GM21737 (cell line): Measurements from ENCODE around the gene CHMP1B.
"Not testable (repeated sequence)": the region's sequence is repeated elsewhere in the genome, so short reads cannot be mapped to it uniquely, and the experiment has no call there.

ENCODE experiments used
- ATAC-seq: cut with Tn5 transposase; IDR thresholded peaks from one replicate; pipeline ENCODE4 v1.9.1; 2021; ENCODE audit warnings: mild to moderate bottlenecking, moderate library complexity; ENCODE audit not compliant: unreplicated experiment

CHMP1B gene

GRCh38 chr18:11866764-11867163, 15.6 kb downstream of the CHMP1B start:
- ATAC-seq, result no peak

DNA sequence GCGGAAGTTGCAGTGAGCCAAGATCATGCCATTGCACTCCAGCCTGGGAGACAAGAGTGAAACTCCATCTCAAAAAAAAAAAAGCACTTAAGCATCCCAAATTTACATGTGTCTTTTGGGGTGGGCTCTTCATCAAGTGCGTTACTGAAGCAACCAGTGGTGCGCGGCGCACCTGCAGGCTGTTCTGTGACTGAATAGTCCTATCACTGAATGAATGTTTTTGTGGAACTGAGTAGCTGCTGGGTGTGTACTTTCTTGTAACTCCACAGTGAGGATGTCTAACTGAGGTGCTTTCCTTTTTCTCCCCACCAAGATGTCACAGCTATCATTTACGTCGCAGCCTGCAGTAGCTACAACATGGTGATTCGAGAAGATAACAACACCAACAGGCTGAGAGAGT, 17.0 kb downstream of the CHMP1B start:
- ATAC-seq, result no peak

GRCh38 chr18:11871501-11871900, 20.3 kb downstream of the CHMP1B start:
- no peak for ATAC-seq

DNA sequence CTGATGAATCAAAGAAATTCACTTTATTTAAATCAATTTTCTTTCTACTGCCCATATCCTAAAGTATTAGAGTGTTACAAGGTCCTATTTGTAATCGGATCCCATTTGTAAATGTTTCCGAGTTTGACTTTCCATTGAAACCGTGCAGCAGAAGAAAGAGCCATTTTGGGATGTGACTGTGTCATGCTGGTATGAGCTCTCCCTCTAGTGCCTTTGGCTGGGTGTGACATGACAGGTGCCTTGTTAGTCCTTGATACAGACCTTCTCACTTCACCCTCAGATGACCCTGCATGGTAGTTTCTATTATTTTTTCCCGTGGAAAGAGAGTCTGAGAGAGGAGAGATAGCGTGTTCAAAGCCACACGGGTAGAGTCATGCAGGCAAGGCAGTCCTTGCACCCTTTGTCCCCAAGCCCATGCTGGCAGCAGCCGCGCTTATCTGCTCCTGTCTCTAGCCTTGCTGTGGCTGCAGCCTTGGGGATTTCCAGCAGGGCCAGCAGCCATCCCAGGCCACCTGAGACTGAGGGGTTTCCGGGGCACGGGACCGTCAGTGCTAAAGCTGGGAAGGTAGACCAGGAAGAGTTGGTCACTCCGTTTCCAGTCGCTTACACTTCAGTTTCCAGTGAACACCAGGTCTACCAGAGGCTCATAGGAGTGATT, 21.4 kb downstream of the CHMP1B start:
- no peak for ATAC-seq

GRCh38 chr18:11873670-11874340, 22.6 kb downstream of the CHMP1B start:
- no peak for ATAC-seq

DNA sequence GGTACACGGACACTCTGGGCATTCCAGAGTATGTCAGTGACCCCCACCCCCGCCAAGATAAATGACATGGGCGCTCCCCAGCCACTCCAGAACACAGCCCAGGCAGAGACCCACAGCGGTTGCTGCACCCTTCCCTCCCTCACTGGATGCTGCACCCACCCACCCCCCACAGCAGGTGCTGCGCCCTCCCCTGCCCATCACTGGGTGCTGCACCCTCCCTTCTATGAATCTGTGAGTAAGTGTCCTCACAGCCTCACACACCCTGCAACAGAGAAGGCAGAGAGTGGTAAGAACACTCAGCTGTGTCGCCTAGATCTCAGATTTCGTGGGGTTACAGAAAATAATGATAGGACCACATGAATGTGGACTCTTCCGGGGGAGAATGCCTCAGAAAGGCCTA, 23.5 kb downstream of the CHMP1B start:
- ATAC-seq, result no peak

DNA sequence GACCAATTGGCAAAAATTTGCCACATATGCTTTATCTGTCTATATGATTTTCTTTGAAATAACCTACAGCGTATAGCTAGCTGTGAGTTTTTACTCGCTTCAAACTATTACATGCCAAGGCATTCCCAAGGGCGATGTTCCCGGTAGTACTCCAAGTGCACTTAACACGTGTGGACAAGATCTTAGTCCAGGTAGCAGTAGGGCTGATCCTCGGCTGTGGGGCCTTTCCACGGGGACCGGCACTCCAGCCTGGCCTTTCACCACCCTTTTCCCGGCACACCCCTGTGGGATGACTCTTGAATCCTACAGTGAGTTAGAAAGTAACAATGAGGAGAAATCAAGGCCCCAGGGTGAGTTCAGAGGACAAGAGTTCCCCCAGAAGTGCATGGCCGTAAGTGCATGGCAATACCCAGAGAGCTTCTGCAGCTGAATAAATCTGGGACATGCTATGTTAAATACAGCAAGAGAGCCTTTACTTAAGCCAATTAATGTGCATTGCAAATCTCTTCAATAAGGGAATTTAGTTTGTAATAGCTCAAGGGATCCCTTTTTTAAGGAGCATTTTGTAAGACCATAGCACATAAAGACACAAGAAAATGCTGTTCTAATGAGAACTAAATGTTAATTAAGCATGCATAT, 26.4 kb downstream of the CHMP1B start:
- ATAC-seq, result no peak

DNA sequence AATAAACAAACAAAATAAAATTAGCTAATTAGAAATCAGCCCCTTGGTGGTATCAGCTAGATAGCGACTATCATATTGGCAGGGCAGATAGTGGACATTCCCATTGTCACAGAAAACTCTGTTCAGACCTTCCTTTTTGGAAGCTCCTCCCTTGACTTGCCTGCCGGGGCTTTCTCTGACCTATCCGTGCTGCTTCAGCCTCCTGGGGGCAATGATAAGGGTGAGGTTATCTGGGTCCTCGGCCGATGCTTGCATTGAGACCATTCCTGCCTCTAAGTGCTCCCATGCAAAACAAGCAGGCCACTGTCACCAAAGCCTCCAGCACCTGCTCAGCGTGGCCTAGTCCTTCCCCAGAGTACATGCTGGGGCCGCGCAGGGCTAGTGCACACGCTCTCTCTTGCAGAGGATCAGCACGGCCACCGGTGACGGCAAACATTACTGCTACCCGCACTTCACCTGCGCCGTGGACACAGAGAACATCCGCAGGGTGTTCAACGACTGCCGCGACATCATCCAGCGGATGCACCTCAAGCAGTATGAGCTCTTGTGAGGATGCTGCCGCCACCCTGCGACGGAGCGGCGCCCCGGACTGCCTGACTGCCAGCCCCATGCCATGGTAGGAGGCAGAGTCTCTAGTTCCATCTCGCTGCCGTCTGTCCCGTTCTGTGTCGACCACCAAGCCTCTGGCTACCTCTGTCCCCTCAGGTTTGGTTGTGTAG, 29.5 kb downstream of the CHMP1B start:
- no peak for ATAC-seq

GRCh38 chr18:11882636-11883035, 31.4 kb downstream of the CHMP1B start:
- ATAC-seq, result no peak

GRCh38 chr18:11883153-11883552, 31.9 kb downstream of the CHMP1B start:
- ATAC-seq, result peak; percentile 78

- no peak for ATAC-seq
Measured at GRCh38 chr18:11884396-11885030, 33.3 kb downstream of the CHMP1B start.

- no peak for ATAC-seq
Measured at GRCh38 chr18:11885278-11885947, 34.2 kb downstream of the CHMP1B start.

GRCh38 chr18:11886577-11887110, 35.4 kb downstream of the CHMP1B start:
- no peak for ATAC-seq

- ATAC-seq, result no peak
Measured at GRCh38 chr18:11887328-11888128, 36.3 kb downstream of the CHMP1B start.

- no peak for ATAC-seq
Measured at GRCh38 chr18:11888726-11889125, 37.5 kb downstream of the CHMP1B start.

DNA sequence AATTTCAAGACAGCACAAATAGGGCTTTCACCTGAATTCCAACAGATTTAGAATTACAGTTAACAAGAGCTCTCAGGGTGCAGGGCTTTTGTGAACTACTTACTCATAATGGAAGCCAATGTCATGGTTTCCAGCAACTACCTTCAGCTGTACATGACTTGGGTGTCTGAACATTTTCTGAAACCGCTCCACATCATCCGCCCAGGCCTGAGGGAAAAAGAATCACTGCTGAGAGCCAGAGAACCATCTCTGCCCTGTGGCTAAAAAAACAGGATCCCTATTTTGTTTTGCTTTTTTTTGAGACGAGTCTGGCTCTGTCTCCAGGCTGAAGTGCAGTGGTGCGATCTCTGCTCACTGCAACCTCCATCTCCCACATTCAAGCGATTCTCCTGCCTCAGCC, 38.1 kb downstream of the CHMP1B start:
- no peak for ATAC-seq

DNA sequence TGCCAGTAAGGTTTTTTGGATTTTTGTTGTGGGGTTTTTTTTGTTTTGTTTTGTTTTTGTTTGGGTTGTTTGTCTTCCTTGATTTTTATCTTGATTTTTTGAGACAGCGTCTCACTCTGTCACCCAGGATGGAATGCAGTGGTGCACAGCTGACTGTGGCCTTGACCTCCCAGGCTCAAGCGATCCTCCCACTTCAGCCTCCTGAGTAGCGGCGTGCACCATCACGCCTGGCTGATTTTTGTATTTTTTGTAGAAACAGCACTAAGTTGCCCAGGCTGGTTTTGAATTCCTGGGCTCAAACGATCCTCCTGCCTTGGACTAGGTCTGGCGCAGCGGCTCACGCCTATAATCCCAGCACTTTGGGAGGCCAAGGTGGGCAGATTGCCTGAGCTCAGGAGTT, 40.5 kb downstream of the CHMP1B start:
- ATAC-seq, result no peak

GRCh38 chr18:11892438-11892837, 41.2 kb downstream of the CHMP1B start:
- not testable (repeated sequence) for ATAC-seq

DNA sequence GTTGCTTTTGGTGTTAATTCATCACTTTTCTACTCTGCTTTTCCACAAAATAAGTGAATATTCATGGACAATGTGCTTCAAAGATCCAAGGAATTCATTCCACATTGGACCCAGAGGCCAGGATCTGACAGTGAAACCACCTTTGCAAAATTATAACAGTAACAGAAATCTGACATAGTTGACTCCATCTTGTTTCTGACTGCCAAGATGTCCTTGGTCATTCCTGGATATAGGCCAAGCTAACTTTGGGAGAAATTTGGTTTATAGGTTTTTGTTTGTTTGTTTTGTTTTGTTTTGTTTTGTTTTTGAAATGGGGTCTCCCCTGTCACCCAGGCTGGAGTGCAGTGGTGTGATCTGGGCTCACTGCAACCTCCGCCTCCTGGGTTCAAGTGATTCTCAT, 46.6 kb downstream of the CHMP1B start:
- no peak for ATAC-seq

GRCh38 chr18:11899063-11899462, 47.9 kb downstream of the CHMP1B start:
- no peak for ATAC-seq
